Trophoblast cell (in vitro differentiated cells and primary cell): ENCODE results near the gene TTC6.

Source experiments
- DNase-seq, 2 donors: peaks; one replicate each; pipeline ENCODE4 v3.0.0-alpha.2; 2016
- H2AFZ ChIP-seq: 2 replicates; pipeline ENCODE4 v1.6.1; 2013; ENCODE audit warnings: low read length, moderate library complexity, mild to moderate bottlenecking; ENCODE audit not compliant: insufficient read depth, poor library complexity
- H2AK5ac ChIP-seq: 2 replicates; pipeline ENCODE4 v1.6.1; 2013; ENCODE audit warnings: mild to moderate bottlenecking, low read length
- H2BK120ac ChIP-seq: 2 replicates; pipeline ENCODE4 v1.6.1; 2013; ENCODE audit warnings: low read length, mild to moderate bottlenecking, moderate library complexity; ENCODE audit not compliant: insufficient read depth, poor library complexity
- H2BK12ac ChIP-seq: 2 replicates; pipeline ENCODE4 v1.6.1; 2013; ENCODE audit warnings: mild to moderate bottlenecking, low read length, moderate library complexity
- H2BK5ac ChIP-seq: 2 replicates; pipeline ENCODE4 v1.6.1; 2013; ENCODE audit warnings: low read length, low read depth, moderate library complexity, mild to moderate bottlenecking; ENCODE audit not compliant: poor library complexity
- H3K14ac ChIP-seq: 2 replicates; pipeline ENCODE4 v1.6.1; 2013; ENCODE audit warnings: mild to moderate bottlenecking, low read length
- H3K18ac ChIP-seq: 2 replicates; pipeline ENCODE4 v1.6.1; 2013; ENCODE audit warnings: mild to moderate bottlenecking, low read length
- H3K23ac ChIP-seq: 2 replicates; pipeline ENCODE4 v1.6.1; 2013; ENCODE audit warnings: low read length
- H3K27ac ChIP-seq: 2 replicates; pipeline ENCODE4 v1.5.1; 2013; ENCODE audit warnings: low read depth, mild to moderate bottlenecking, inconsistent platforms, low read length, moderate library complexity
- H3K27me3 ChIP-seq: 2 replicates; pipeline ENCODE4 v1.6.1; 2013; ENCODE audit warnings: inconsistent platforms, mild to moderate bottlenecking, low read length, moderate library complexity; ENCODE audit not compliant: insufficient read depth
- H3K36me3 ChIP-seq, 2 experiments: 1 replicate in 1 of 2; 2 replicates in 1 of 2; pipeline ENCODE4 v1.6.1; 2013; ENCODE audit warnings: low read length in 2 of 2, mild to moderate bottlenecking in 2 of 2, moderate library complexity in 1 of 2; ENCODE audit not compliant: insufficient read depth in 2 of 2, control insufficient read depth in 1 of 2
- H3K4ac ChIP-seq: 2 replicates; pipeline ENCODE4 v1.6.1; 2013; ENCODE audit warnings: low read depth, mild to moderate bottlenecking, low read length, moderate library complexity
- H3K4me1 ChIP-seq, 2 experiments: 1 replicate in 1 of 2; 2 replicates in 1 of 2; pipeline ENCODE4 v1.6.1; 2013; ENCODE audit warnings: low read length in 2 of 2, mild to moderate bottlenecking in 2 of 2, moderate library complexity in 1 of 2; ENCODE audit not compliant: insufficient read depth in 2 of 2, control insufficient read depth in 1 of 2
- H3K4me2 ChIP-seq: 2 replicates; pipeline ENCODE4 v1.6.1; 2013; ENCODE audit warnings: inconsistent platforms, mild to moderate bottlenecking, low read length, moderate library complexity
- H3K4me3 ChIP-seq: 2 replicates; pipeline ENCODE4 v1.5.1; 2013; ENCODE audit warnings: mild to moderate bottlenecking, low read depth, low read length, inconsistent platforms
- H3K79me1 ChIP-seq: one replicate; pipeline ENCODE4 v1.6.1; 2013; ENCODE audit warnings: low read length
- H3K79me2 ChIP-seq: 2 replicates; pipeline ENCODE4 v1.6.1; 2013; ENCODE audit warnings: low read length, mild to moderate bottlenecking; ENCODE audit not compliant: control insufficient read depth, insufficient read depth, poor library complexity
- H3K9ac ChIP-seq: 2 replicates; pipeline ENCODE4 v1.6.1; 2013; ENCODE audit warnings: mild to moderate bottlenecking, low read length
- H3K9me3 ChIP-seq: 2 replicates; pipeline ENCODE4 v1.6.1; 2013; ENCODE audit warnings: low read depth, mild to moderate bottlenecking, control low read depth, inconsistent platforms, low read length; ENCODE audit not compliant: insufficient read depth
- H4K12ac ChIP-seq: 2 replicates; pipeline ENCODE4 v1.6.1; 2013; ENCODE audit warnings: low read depth, mild to moderate bottlenecking, low read length, moderate library complexity
- H4K8ac ChIP-seq: 2 replicates; pipeline ENCODE4 v1.6.1; 2013; ENCODE audit warnings: low read depth, mild to moderate bottlenecking, low read length, moderate library complexity
- H4K91ac ChIP-seq: one replicate; pipeline ENCODE4 v1.6.1; 2013; ENCODE audit warnings: low read depth, mild to moderate bottlenecking, low read length, moderate library complexity
- WGBS: extraction: QIAGEN DNeasy Blood & Tissue Kit; methylation state at CpG from one replicate; pipeline ENCODE4 v1.1.7; 2013; ENCODE audit warnings: missing lambda C conversion rate; ENCODE audit not compliant: insufficient read length, insufficient coverage; ENCODE audit errors: extremely low coverage; 5-methylcytosine and 5-hydroxymethylcytosine counted together

TTC6 gene

GRCh38 chr14:37616853-37617252 lies 21.4 kb downstream of the TTC6 start:
- H3K4me2 ChIP-seq: no peak overlapping the region
- H4K12ac ChIP-seq: no peak overlapping the region
- no peaks in the 10 kb centered on the region for H3K4me1 ChIP-seq
- no peaks in the 10 kb centered on the region for H3K79me1 ChIP-seq
- no peak overlapping the region for H3K18ac ChIP-seq
- no peak overlapping the region for H3K9ac ChIP-seq
- H2AFZ ChIP-seq: no peak overlapping the region
- no peak overlapping the region for H2BK12ac ChIP-seq
- H3K23ac ChIP-seq: no peak overlapping the region
- H4K91ac ChIP-seq: no peak overlapping the region
- H3K4ac ChIP-seq: no peak overlapping the region
- no peak overlapping the region for H4K8ac ChIP-seq
- peaks cover 6% of the 10 kb centered on the region for H3K9me3 ChIP-seq
- H3K14ac ChIP-seq: no peak overlapping the region
- peaks cover 3% of the 10 kb centered on the region for H3K27me3 ChIP-seq
- no peak overlapping the region for H3K4me3 ChIP-seq
- H3K36me3 ChIP-seq: peaks cover 0 to 3% of the 10 kb centered on the region in 2 experiments
- no peak for DNase-seq
- H3K27ac ChIP-seq: no peak overlapping the region
- WGBS: no CpG with 5 or more reads among the region's 4 CpGs
- no peaks in the 10 kb centered on the region for H3K79me2 ChIP-seq
- no peak overlapping the region for H2BK5ac ChIP-seq
- H2BK120ac ChIP-seq: no peak overlapping the region
- H2AK5ac ChIP-seq: no peak overlapping the region

GRCh38 chr14:37617864-37618365 lies 22.5 kb downstream of the TTC6 start:
- H3K36me3 ChIP-seq: peaks cover 0 to 3% of the 10 kb centered on the region in 2 experiments
- H3K79me1 ChIP-seq: no peaks in the 10 kb centered on the region
- no peak overlapping the region for H3K14ac ChIP-seq
- H2AFZ ChIP-seq: no peak overlapping the region
- WGBS: no CpG with 5 or more reads among the region's 1 CpG
- H2BK120ac ChIP-seq: no peak overlapping the region
- H3K27ac ChIP-seq: no peak overlapping the region
- DNase-seq: no peak
- peaks cover 2 to 8% of the 10 kb centered on the region in 2 experiments for H3K4me1 ChIP-seq
- H3K18ac ChIP-seq: no peak overlapping the region
- no peak overlapping the region for H3K4me2 ChIP-seq
- no peak overlapping the region for H3K23ac ChIP-seq
- no peak overlapping the region for H2BK12ac ChIP-seq
- H4K12ac ChIP-seq: no peak overlapping the region
- no peak overlapping the region for H3K9ac ChIP-seq
- H4K91ac ChIP-seq: no peak overlapping the region
- no peaks in the 10 kb centered on the region for H3K79me2 ChIP-seq
- H3K27me3 ChIP-seq: peaks cover 13% of the 10 kb centered on the region
- H4K8ac ChIP-seq: no peak overlapping the region
- no peak overlapping the region for H2BK5ac ChIP-seq
- H2AK5ac ChIP-seq: no peak overlapping the region
- peaks cover 7% of the 10 kb centered on the region for H3K9me3 ChIP-seq
- no peak overlapping the region for H3K4ac ChIP-seq
- H3K4me3 ChIP-seq: no peak overlapping the region

- Histone ChIP-seq H3K9ac (no peak overlapping the region), H2AK5ac (no peak overlapping the region), H2BK5ac (no peak overlapping the region), H3K4me1 (peaks cover 2 to 8% of the 10 kb centered on the region in 2 experiments), H4K12ac (no peak overlapping the region), H2AFZ (no peak overlapping the region), H4K8ac (no peak overlapping the region), H2BK120ac (no peak overlapping the region), H3K14ac (no peak overlapping the region), H3K18ac (no peak overlapping the region), H3K9me3 (peaks cover 7% of the 10 kb centered on the region), H3K36me3 (peaks cover 0 to 3% of the 10 kb centered on the region in 2 experiments), H3K79me2 (no peaks in the 10 kb centered on the region), H3K27me3 (peaks cover 15% of the 10 kb centered on the region), H4K91ac (no peak overlapping the region), H3K79me1 (no peaks in the 10 kb centered on the region), H3K4ac (no peak overlapping the region), H3K23ac (no peak overlapping the region), H3K27ac (no peak overlapping the region), H3K4me3 (no peak overlapping the region), H2BK12ac (no peak overlapping the region), H3K4me2 (no peak overlapping the region)
- no CpG with 5 or more reads among the region's 1 CpG for WGBS
- no peak for DNase-seq
Measured at GRCh38 chr14:37618498-37619028, 23.1 kb downstream of the TTC6 start.

GRCh38 chr14:37620856-37621255 lies 25.4 kb downstream of the TTC6 start:
- peaks cover 4% of the 10 kb centered on the region for H3K9me3 ChIP-seq
- no peak for DNase-seq
- H2BK5ac ChIP-seq: no peak overlapping the region
- H3K14ac ChIP-seq: no peak overlapping the region
- H3K18ac ChIP-seq: no peak overlapping the region
- H3K23ac ChIP-seq: no peak overlapping the region
- H2BK12ac ChIP-seq: no peak overlapping the region
- H2AK5ac ChIP-seq: no peak overlapping the region
- no peak overlapping the region for H3K9ac ChIP-seq
- no peak overlapping the region for H2AFZ ChIP-seq
- peaks cover 18% of the 10 kb centered on the region for H3K27me3 ChIP-seq
- H3K79me2 ChIP-seq: no peaks in the 10 kb centered on the region
- no peaks in the 10 kb centered on the region for H3K36me3 ChIP-seq
- no peak overlapping the region for H3K4me3 ChIP-seq
- H4K12ac ChIP-seq: no peak overlapping the region
- no peaks in the 10 kb centered on the region for H3K79me1 ChIP-seq
- H3K4me2 ChIP-seq: no peak overlapping the region
- no peak overlapping the region for H4K91ac ChIP-seq
- peaks cover 2 to 8% of the 10 kb centered on the region in 2 experiments for H3K4me1 ChIP-seq
- H3K27ac ChIP-seq: no peak overlapping the region
- no peak overlapping the region for H3K4ac ChIP-seq
- H4K8ac ChIP-seq: no peak overlapping the region
- H2BK120ac ChIP-seq: no peak overlapping the region
